Endothelial cell of umbilical vein (primary cell): Measurements from ENCODE around the gene EPB42. TPM values are rescaled to one million over a fixed set of nuclear protein-coding genes. Genes with fewer than 3 reads are reported as not detected.

Experiments used
- BruUV-seq: library from RNA; stranded (reverse); fragments of 400-500 nt; replicated peaks from 2 replicates; lab custom pipeline; 2021; lab: Mats Ljungman, UMichigan
- CTCF ChIA-PET: fragments of 300-600, 350-600 bp; sonication (Branson Sonifier 250); formaldehyde crosslinking; loops from one replicate; lab custom pipeline; 2021; ENCODE audit warnings: antibody characterized with exemption, inconsistent platforms; lab: Charles Lee
- POLR2A ChIA-PET: fragments of 300-600, 350-600 bp; sonication (Branson Sonifier 250); formaldehyde crosslinking; loops from one replicate; lab custom pipeline; 2021; ENCODE audit warnings: antibody characterized with exemption, inconsistent platforms; lab: Charles Lee
- DNase-seq: peaks from one replicate; pipeline ENCODE4 v3.0.0-alpha.2; 2011; ENCODE audit warnings: low read depth, low spot score
- FAIRE-seq: peaks from 2 replicates; lab custom pipeline; 2011; peaks lifted over from hg19 to GRCh38; lab: Jason Lieb, UNC
- H2AFZ ChIP-seq: 2 replicates; pipeline ENCODE4 v1.6.0; 2012; ENCODE audit warnings: low read depth, low read length, control low read depth, inconsistent platforms
- H3K27ac ChIP-seq: 2 replicates; pipeline ENCODE4 v1.5.1; 2011; ENCODE audit warnings: low read depth, mild to moderate bottlenecking, control low read depth, low read length, moderate library complexity; ENCODE audit not compliant: insufficient read depth
- H3K27me3 ChIP-seq, 2 experiments: 2 replicates each; pipeline versions ENCODE4 v1.6.0 to v1.6.1; 2011; ENCODE audit warnings: low read length in 2 of 2, mixed read lengths in 1 of 2; ENCODE audit not compliant: control insufficient read depth in 2 of 2, insufficient read depth in 2 of 2
- H3K36me3 ChIP-seq, 2 experiments: 2 replicates in 1 of 2; 3 replicates in 1 of 2; pipeline ENCODE4 v1.5.1; 2011; ENCODE audit warnings: low read length in 2 of 2, mild to moderate bottlenecking in 1 of 2, moderate library complexity in 1 of 2; ENCODE audit not compliant: control insufficient read depth in 2 of 2, insufficient read depth in 2 of 2; ENCODE audit errors: extremely low read depth in 1 of 2
- H3K4me1 ChIP-seq: 3 replicates; pipeline ENCODE4 v1.5.1; 2011; ENCODE audit warnings: mild to moderate bottlenecking, low read length; ENCODE audit not compliant: control insufficient read depth, insufficient read depth; ENCODE audit errors: extremely low read depth
- H3K4me2 ChIP-seq: 2 replicates; pipeline ENCODE4 v1.6.1; 2011; ENCODE audit warnings: low read length, control low read depth, mixed read lengths; ENCODE audit not compliant: insufficient read depth
- H3K4me3 ChIP-seq, 3 experiments: fragments of 200-600 bp in 1 of 3; sonication (generic), shearing (Covaris generic) in 1 of 3; replicated peaks in 1 of 3; 2 replicates each; pipeline ENCODE4 v1.5.1; 2011 to 2016; ENCODE audit warnings: control low read depth in 3 of 3, low read length in 3 of 3, mild to moderate bottlenecking in 2 of 3, inconsistent platforms in 1 of 3, low read depth in 1 of 3, moderate library complexity in 1 of 3; ENCODE audit not compliant: insufficient read depth in 1 of 3
- H3K79me2 ChIP-seq: 2 replicates; pipeline ENCODE4 v1.6.0; 2012; ENCODE audit warnings: low read length, inconsistent platforms; ENCODE audit not compliant: control insufficient read depth, insufficient read depth
- H3K9ac ChIP-seq: replicated peaks from 2 replicates; pipeline ENCODE3; 2011; ENCODE audit warnings: low read length, control low read depth; ENCODE audit not compliant: insufficient read depth; ENCODE audit errors: extremely low read depth
- H3K9me1 ChIP-seq: replicated peaks from 3 replicates; pipeline ENCODE4 v1.6.0; 2011; ENCODE audit warnings: mild to moderate bottlenecking, low read length; ENCODE audit not compliant: control insufficient read depth, insufficient read depth; ENCODE audit errors: extremely low read depth
- H3K9me3 ChIP-seq: replicated peaks from 2 replicates; pipeline ENCODE4 v1.5.1; 2012; ENCODE audit warnings: low read length, inconsistent platforms; ENCODE audit not compliant: control insufficient read depth, insufficient read depth
- H4K20me1 ChIP-seq: replicated peaks from 2 replicates; pipeline ENCODE3; 2011; ENCODE audit warnings: mild to moderate bottlenecking, low read length; ENCODE audit not compliant: control insufficient read depth, insufficient read depth; ENCODE audit errors: extremely low read depth
- EZH2 ChIP-seq: IDR thresholded peaks from 2 replicates; pipeline ENCODE4 v1.6.1; 2012; ENCODE audit warnings: borderline replicate concordance, low read depth, mild to moderate bottlenecking, moderate library complexity, low read length, inconsistent platforms; ENCODE audit not compliant: severe bottlenecking
- FOS ChIP-seq: IDR thresholded peaks from 2 replicates; pipeline ENCODE4 v1.6.1; 2011; ENCODE audit warnings: mild to moderate bottlenecking, low read length, moderate library complexity, borderline replicate concordance; ENCODE audit not compliant: insufficient read depth
- GATA2 ChIP-seq: IDR thresholded peaks from 2 replicates; pipeline ENCODE4 v1.7.0; 2011; ENCODE audit warnings: low read depth, mild to moderate bottlenecking, moderate library complexity, mixed read lengths, low read length; ENCODE audit not compliant: insufficient read length, insufficient read depth
- JUN ChIP-seq: IDR thresholded peaks from 2 replicates; pipeline ENCODE4 v1.6.1; 2011; ENCODE audit warnings: borderline replicate concordance, low read depth; ENCODE audit not compliant: insufficient read length, insufficient read depth
- MYC ChIP-seq: IDR thresholded peaks from one replicate; pipeline ENCODE4 v1.6.1; 2011; ENCODE audit warnings: mild to moderate bottlenecking, low read depth, low read length
- POLR2A ChIP-seq: IDR thresholded peaks from 2 replicates; pipeline ENCODE4 v1.6.1; 2012; ENCODE audit warnings: low read depth, mild to moderate bottlenecking, control low read depth, low read length
- POLR2AphosphoS5 ChIP-seq: IDR thresholded peaks from 2 replicates; pipeline ENCODE4 v1.6.1; 2012; ENCODE audit warnings: low read depth, mild to moderate bottlenecking, control low read depth, low read length, moderate library complexity; ENCODE audit not compliant: insufficient read depth
- dilution Hi-C: fragments of 300-500 bp; cut with MboI; formaldehyde crosslinking; loops from one replicate; pipeline ENCODE4 v1.15.0; 2019; ENCODE audit warnings: low sequenced_read_pairs; ENCODE audit not compliant: extremely low pct_ligation_motif_present
- intact Hi-C: fragments of 100-400 bp; cut with micrococcal nuclease; formaldehyde crosslinking; loops from one replicate; pipeline ENCODE4 v1.10.0; 2022
- polyA plus RNA-seq, 4 experiments: library from polyadenylated mRNA; depleted of rRNA in 3 of 4; stranded (reverse) in 3 of 4; unstranded in 1 of 4; fragments of >200 nt; gene quantifications; 2 replicates each; pipeline versions ENCODE4 v1.2.1 to v1.2.3, GENCODE V29; 2011 to 2012; ENCODE audit warnings: missing spikeins in 1 of 4
- total RNA-seq: library from RNA; stranded (reverse); gene quantifications from 2 replicates; pipeline ENCODE4 v1.2.3, GENCODE V29; 2021
- TF ChIP-seq, protein P1 (sequence below), 2 donors: IDR thresholded peaks; 1 replicate in 1 of 2; 2 replicates in 1 of 2; pipeline ENCODE4 v1.5.1; 2011; ENCODE audit warnings: low read length in 2 of 2, mild to moderate bottlenecking in 2 of 2, moderate library complexity in 2 of 2, control low read depth in 1 of 2, inconsistent platforms in 1 of 2, low read depth in 1 of 2; ENCODE audit not compliant: insufficient read depth in 1 of 2; ENCODE audit errors: extremely low read depth in 1 of 2
- TF ChIP-seq, protein P2 (sequence below): IDR thresholded peaks from 2 replicates; pipeline ENCODE4 v1.6.1; 2011; ENCODE audit not compliant: insufficient read depth, insufficient read length

EPB42 gene
- total and polyA plus RNA-seq, 2 donors (not counting 3 experiments of a cell fraction or from before 2014, with no cell fraction given) = not detected

DNA sequence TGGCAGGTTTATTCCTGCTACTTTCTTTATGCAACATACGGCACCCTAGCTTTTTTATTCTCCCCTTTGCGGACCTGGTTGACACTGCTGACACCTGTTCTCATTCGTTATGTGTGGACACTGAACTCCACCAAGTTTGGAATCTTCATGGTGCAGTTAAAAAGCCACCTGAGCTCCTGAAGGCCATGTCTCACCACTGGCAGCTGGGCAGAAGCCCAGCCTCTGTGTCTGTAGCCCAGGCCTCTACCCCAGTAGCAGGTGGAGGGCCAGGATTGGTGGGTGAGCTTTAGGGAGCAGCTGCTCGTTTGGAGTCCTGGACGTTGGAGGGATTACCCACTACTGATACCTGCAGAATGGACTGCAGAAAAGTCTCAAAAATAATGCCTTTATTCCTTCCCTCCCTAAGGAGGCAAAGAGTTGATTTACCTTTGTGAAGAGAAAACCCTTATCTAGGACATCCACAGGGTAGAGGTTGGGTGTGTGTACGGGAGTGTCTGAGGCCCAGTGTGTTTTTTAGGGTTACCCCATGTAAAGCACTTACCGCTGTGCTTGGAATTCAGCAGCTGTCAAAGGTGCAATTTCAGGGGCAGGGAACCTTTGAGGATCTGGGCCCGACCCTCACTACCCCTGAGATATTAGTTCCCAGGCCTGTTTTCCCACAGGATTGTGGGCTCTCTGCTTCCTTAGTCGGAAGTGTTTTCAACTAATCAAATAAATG lies 36.3 kb downstream of the EPB42 start:
- H3K9me1 ChIP-seq = no peaks in the 10 kb centered on the region
- H3K9ac ChIP-seq = no peak overlapping the region
- DNase-seq (no peak), FAIRE-seq (no peak)
- ChIA-PET POLR2A (interaction anchor here (0.9 kb wide), 1 partner anchor 11 kb away, joined by 3 read pairs; no protein-coding TSS in a partner anchor), CTCF (interaction anchor here (0.6 to 2.8 kb wide), 7 partner anchors 16 to 101 kb away, joined by 3 to 38 read pairs (median 10); no protein-coding TSS in a partner anchor)
- no peaks in the 10 kb centered on the region for H3K9me3 ChIP-seq
- peaks cover 10% of the 10 kb centered on the region for H3K4me1 ChIP-seq
- H3K27me3 ChIP-seq = no peaks in the 10 kb centered on the region
- no peak overlapping the region for H2AFZ ChIP-seq
- BruUV-seq = no TSS peak
- H3K4me3 ChIP-seq = peak overlapping the region in 1 of 3 experiments; percentile 53
- H3K27ac ChIP-seq = no peak overlapping the region
- H4K20me1 ChIP-seq = no peaks in the 10 kb centered on the region
- dilution Hi-C loops = no loop called here
- no peaks in the 10 kb centered on the region for H3K36me3 ChIP-seq
- H3K79me2 ChIP-seq = peaks cover 3% of the 10 kb centered on the region
- peak overlapping the region; percentile 17 for H3K4me2 ChIP-seq
- TF ChIP-seq GATA2 (no peak), EZH2 (no peak), POLR2AphosphoS5 (no peak), JUN (no peak), POLR2A (no peak), MYC (no peak), FOS (no peak)
- TF ChIP-seq, protein P1, sequence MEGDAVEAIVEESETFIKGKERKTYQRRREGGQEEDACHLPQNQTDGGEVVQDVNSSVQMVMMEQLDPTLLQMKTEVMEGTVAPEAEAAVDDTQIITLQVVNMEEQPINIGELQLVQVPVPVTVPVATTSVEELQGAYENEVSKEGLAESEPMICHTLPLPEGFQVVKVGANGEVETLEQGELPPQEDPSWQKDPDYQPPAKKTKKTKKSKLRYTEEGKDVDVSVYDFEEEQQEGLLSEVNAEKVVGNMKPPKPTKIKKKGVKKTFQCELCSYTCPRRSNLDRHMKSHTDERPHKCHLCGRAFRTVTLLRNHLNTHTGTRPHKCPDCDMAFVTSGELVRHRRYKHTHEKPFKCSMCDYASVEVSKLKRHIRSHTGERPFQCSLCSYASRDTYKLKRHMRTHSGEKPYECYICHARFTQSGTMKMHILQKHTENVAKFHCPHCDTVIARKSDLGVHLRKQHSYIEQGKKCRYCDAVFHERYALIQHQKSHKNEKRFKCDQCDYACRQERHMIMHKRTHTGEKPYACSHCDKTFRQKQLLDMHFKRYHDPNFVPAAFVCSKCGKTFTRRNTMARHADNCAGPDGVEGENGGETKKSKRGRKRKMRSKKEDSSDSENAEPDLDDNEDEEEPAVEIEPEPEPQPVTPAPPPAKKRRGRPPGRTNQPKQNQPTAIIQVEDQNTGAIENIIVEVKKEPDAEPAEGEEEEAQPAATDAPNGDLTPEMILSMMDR (IDR thresholded peaks at IDR 0.05; ENCODE audit: extremely low read depth in 1 of 2, insufficient read depth in 1 of 2, low read depth in 1 of 2, low read length in 2 of 2) = no peak
- TF ChIP-seq, protein P2, sequence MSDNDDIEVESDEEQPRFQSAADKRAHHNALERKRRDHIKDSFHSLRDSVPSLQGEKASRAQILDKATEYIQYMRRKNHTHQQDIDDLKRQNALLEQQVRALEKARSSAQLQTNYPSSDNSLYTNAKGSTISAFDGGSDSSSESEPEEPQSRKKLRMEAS = no peak
- intact Hi-C loops = loop anchor here (5.0 kb wide), 1 partner anchor 77 kb away; the partner anchor contains the start of gene UBR1
